Smooth muscle cell (in vitro differentiated cells): ENCODE measurements around the gene CNEP1R1. TPM values are rescaled to one million over a fixed set of nuclear protein-coding genes. Genes with fewer than 3 reads are reported as not detected.
A peak's percentile ranks its signal among the peaks of the same experiment; 100 is the strongest.

ENCODE experiments used
- DNase-seq: peaks from one replicate; lab custom pipeline; 2025; ENCODE audit not compliant: unreplicated experiment; lab: John Stamatoyannopoulos, UW
- H2AFZ ChIP-seq: fragments of 200-600 bp; sonication (generic); 2 replicates; pipeline ENCODE4 v1.6.0; 2016; ENCODE audit warnings: antibody characterized with exemption, low read depth, mild to moderate bottlenecking
- H3F3A ChIP-seq: fragments of 200-600 bp; sonication (generic); 2 replicates; pipeline ENCODE4 v1.6.0; 2017; ENCODE audit warnings: antibody characterized with exemption, low read depth
- H3K27ac ChIP-seq: fragments of 200-600 bp; sonication (generic); 2 replicates; pipeline ENCODE4 v1.5.1; 2016; ENCODE audit warnings: low read depth, mild to moderate bottlenecking
- H3K27me3 ChIP-seq: fragments of 200-600 bp; sonication (generic); 2 replicates; pipeline ENCODE4 v1.6.1; 2016; ENCODE audit warnings: low read depth, mild to moderate bottlenecking
- H3K36me3 ChIP-seq: fragments of 200-600 bp; sonication (generic); 2 replicates; pipeline ENCODE4 v1.5.1; 2016; ENCODE audit warnings: low read depth
- H3K4me1 ChIP-seq: fragments of 200-600 bp; sonication (generic); 2 replicates; pipeline ENCODE4 v1.5.1; 2016; ENCODE audit warnings: low read depth
- H3K4me2 ChIP-seq: fragments of 200-600 bp; sonication (generic); 2 replicates; pipeline ENCODE4 v1.6.0; 2016; ENCODE audit warnings: mild to moderate bottlenecking
- H3K4me3 ChIP-seq: fragments of 200-600 bp; sonication (generic); 2 replicates; pipeline ENCODE4 v1.5.1; 2016; ENCODE audit warnings: mild to moderate bottlenecking
- H3K79me2 ChIP-seq: fragments of 200-600 bp; sonication (generic); 2 replicates; pipeline ENCODE4 v1.6.0; 2016; ENCODE audit warnings: low read depth, mild to moderate bottlenecking
- H3K9ac ChIP-seq: fragments of 200-600 bp; sonication (generic); 2 replicates; pipeline ENCODE4 v1.6.0; 2016; ENCODE audit warnings: low read depth
- H3K9me3 ChIP-seq: fragments of 200-600 bp; sonication (generic); replicated peaks from 2 replicates; pipeline ENCODE4 v1.5.1; 2016; ENCODE audit warnings: low read depth
- H4K20me1 ChIP-seq: fragments of 200-600 bp; sonication (generic); 2 replicates; pipeline ENCODE4 v1.6.0; 2016; ENCODE audit warnings: low read depth
- WGBS: methylation state at CpG from one replicate; pipeline ENCODE4 v1.1.7; 2016; ENCODE audit warnings: low lambda C conversion rate; 5-methylcytosine and 5-hydroxymethylcytosine counted together
- polyA plus RNA-seq: library from polyadenylated mRNA; unstranded; fragments of >200 nt; fragmentation: Nextera tagmentation; extraction: Ambion mirVana; gene quantifications from 2 replicates; pipeline ENCODE4 v1.2.1, GENCODE V29; 2016
- total RNA-seq: library from RNA; depleted of rRNA; stranded (reverse); fragments of >200 nt; gene quantifications from 2 replicates; pipeline ENCODE4 v1.2.3, GENCODE V29; 2014
- TF ChIP-seq, protein P1 (sequence below): fragments of 200-600 bp; sonication (generic); IDR thresholded peaks from 2 replicates; pipeline ENCODE4 v1.5.1; 2017; ENCODE audit warnings: borderline replicate concordance, mild to moderate bottlenecking, antibody characterized with exemption; ENCODE audit not compliant: insufficient read depth, poor library complexity, severe bottlenecking

The CNEP1R1 gene
- total and polyA plus RNA-seq, 2 experiments from 2014 or later: 21.3 to 31.7 TPM

DNA sequence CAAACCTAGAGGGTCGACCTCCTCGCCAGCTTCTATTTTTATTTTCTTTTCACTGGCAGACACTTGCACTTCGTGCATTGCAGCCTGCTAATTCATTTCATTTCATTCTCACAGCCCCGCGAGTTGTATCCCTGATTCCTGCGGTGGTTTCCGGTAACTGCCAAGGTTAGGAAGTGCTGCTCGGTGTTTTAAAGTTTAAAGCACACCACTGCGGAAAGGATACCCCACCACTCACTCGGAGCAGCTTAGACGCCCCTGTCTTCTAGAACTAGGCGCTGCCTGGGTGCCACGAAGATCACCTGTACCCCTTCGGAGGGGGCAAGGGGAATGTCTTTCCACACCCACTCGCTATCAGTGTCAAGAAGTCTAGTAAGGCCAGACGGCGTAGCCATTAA is 509 bp downstream of the CNEP1R1 start:
- Histone ChIP-seq H3K9ac (peak overlapping the region; percentile 63), H3K36me3 (peaks cover 4% of the 10 kb centered on the region), H3F3A (no peaks in the 10 kb centered on the region), H4K20me1 (peaks cover 23% of the 10 kb centered on the region), H3K4me2 (peak overlapping the region; percentile 97), H3K79me2 (peaks cover 45% of the 10 kb centered on the region), H2AFZ (peak overlapping the region; percentile 94), H3K27me3 (no peaks in the 10 kb centered on the region), H3K4me3 (peak overlapping the region; percentile 99), H3K27ac (no peak overlapping the region), H3K9me3 (no peaks in the 10 kb centered on the region), H3K4me1 (peaks cover 12% of the 10 kb centered on the region)
- no peak for DNase-seq
- TF ChIP-seq, protein P1, sequence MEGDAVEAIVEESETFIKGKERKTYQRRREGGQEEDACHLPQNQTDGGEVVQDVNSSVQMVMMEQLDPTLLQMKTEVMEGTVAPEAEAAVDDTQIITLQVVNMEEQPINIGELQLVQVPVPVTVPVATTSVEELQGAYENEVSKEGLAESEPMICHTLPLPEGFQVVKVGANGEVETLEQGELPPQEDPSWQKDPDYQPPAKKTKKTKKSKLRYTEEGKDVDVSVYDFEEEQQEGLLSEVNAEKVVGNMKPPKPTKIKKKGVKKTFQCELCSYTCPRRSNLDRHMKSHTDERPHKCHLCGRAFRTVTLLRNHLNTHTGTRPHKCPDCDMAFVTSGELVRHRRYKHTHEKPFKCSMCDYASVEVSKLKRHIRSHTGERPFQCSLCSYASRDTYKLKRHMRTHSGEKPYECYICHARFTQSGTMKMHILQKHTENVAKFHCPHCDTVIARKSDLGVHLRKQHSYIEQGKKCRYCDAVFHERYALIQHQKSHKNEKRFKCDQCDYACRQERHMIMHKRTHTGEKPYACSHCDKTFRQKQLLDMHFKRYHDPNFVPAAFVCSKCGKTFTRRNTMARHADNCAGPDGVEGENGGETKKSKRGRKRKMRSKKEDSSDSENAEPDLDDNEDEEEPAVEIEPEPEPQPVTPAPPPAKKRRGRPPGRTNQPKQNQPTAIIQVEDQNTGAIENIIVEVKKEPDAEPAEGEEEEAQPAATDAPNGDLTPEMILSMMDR: no peak
- WGBS: 2% methylated on average over 17 of the region's 17 CpGs

DNA sequence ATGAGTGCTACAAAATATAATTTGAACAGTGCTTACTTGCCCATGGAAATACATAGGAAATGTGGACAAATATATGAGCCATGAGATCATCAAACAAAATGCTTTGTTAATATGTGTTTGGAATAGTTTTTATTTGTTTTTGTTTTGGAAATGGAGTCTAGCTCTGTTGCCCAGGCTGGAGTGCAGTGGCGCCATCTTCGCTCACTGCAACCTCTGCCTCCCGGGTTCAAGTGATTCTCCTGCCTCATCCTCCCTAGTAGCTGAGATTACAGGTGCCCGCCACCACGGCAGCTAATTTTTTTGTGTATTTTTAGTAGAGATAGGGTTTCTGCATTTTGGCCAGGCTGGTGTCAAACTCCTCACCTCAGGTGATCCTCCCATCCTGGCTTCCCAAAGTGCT is 2.8 kb downstream of the CNEP1R1 start:
- H2AFZ ChIP-seq: no peak overlapping the region
- TF ChIP-seq, protein P1: no peak
- H3K79me2 ChIP-seq: peaks cover 45% of the 10 kb centered on the region
- H3K27me3 ChIP-seq: no peaks in the 10 kb centered on the region
- WGBS: over 99% methylated on average over 5 of the region's 5 CpGs
- peaks cover 12% of the 10 kb centered on the region for H3K36me3 ChIP-seq
- H3K4me3 ChIP-seq: no peak overlapping the region
- peaks cover 9% of the 10 kb centered on the region for H3K4me1 ChIP-seq
- H3K27ac ChIP-seq: no peak overlapping the region
- no peak overlapping the region for H3K9ac ChIP-seq
- no peaks in the 10 kb centered on the region for H3K9me3 ChIP-seq
- H3K4me2 ChIP-seq: no peak overlapping the region
- peaks cover 23% of the 10 kb centered on the region for H4K20me1 ChIP-seq
- H3F3A ChIP-seq: no peaks in the 10 kb centered on the region
- no peak for DNase-seq

DNA sequence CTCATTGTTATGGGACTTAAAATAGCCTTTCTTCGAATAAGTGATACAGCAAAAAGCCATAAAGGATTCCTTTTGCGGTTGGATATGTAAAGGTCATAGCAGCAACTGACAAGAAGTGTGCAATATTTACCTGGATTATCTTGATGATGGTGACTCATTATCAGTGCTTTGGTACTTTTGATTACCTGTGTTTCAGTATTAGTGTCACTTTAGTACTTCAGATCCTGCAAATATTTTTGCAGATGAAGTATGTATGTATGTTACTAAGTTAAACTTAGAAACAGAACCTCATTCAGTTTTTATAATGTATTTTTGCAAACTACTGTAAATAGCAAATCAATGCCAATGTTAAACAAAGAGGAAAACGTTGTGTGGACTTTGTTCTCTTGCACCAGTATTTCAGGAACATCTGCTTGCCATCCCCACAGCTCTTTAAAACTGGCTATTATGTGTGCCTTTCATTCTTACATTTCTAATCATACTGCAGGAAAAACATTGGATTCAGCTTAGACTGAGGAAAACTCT is 10.5 kb downstream of the CNEP1R1 start:
- TF ChIP-seq, protein P1: no peak
- WGBS: 97% methylated on average over 3 of the region's 3 CpGs
- no peak overlapping the region for H2AFZ ChIP-seq
- no peak overlapping the region for H3K27ac ChIP-seq
- no peak for DNase-seq
- no peak overlapping the region for H3K4me2 ChIP-seq
- H3K4me1 ChIP-seq: no peaks in the 10 kb centered on the region
- no peaks in the 10 kb centered on the region for H3K79me2 ChIP-seq
- peaks cover 13% of the 10 kb centered on the region for H3F3A ChIP-seq
- H3K4me3 ChIP-seq: peak overlapping the region; percentile 2
- no peaks in the 10 kb centered on the region for H3K27me3 ChIP-seq
- H3K9ac ChIP-seq: no peak overlapping the region
- peaks cover 19% of the 10 kb centered on the region for H3K36me3 ChIP-seq
- H4K20me1 ChIP-seq: no peaks in the 10 kb centered on the region
- H3K9me3 ChIP-seq: no peaks in the 10 kb centered on the region

DNA sequence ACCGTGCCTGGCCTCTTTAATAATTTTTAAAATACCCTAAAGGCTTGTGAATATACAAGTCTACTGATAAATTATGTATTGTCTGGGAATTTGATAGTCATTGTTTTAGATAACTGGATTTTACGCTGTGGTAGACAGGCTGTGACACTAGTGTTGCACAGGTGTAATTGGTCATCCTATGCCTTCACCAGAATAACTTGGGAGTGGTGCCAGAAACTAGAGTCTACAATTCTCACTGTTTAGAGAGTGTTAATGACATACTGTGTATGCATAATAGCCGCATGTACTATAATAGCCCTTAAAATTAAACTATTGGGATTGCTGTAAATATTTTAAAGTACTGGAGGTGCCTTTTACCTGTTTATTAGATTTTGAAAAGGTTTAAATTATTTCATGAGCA is 11.4 kb downstream of the CNEP1R1 start:
- Histone ChIP-seq H3K36me3 (peaks cover 13% of the 10 kb centered on the region), H3K79me2 (no peaks in the 10 kb centered on the region), H3K9me3 (no peaks in the 10 kb centered on the region), H4K20me1 (no peaks in the 10 kb centered on the region), H3K4me2 (no peak overlapping the region), H3K27ac (no peak overlapping the region), H3K4me1 (no peaks in the 10 kb centered on the region), H3K27me3 (no peaks in the 10 kb centered on the region), H3K4me3 (no peak overlapping the region), H3K9ac (no peak overlapping the region), H3F3A (peaks cover 13% of the 10 kb centered on the region), H2AFZ (no peak overlapping the region)
- 96% methylated on average over 3 of the region's 3 CpGs for WGBS
- DNase-seq: no peak
- TF ChIP-seq, protein P1: no peak
